ENCODE results near the gene NOX3.

The NOX3 gene

DNA sequence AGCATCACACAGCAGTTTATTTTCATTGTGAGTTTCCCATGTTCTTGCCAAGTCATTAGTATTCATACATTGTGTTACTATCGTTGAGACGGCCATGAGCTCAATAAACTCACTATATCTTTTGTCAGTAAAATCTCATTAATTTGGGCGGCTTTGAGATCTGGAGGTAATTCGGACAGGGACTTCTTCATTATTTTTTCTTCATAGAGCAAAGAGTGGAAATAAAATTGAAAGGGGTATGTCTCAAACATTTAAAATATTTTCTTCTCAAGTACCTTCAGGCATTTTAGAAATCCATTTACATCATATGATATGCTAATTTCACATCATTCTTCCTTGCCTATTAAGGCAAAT is 14.6 kb downstream of the NOX3 start:
- no peak overlapping the region for H3K4me3 ChIP-seq (ENCODE audit: low read depth in 1 of 2, low read length in 2 of 2)
- H3K9ac ChIP-seq (ENCODE audit: low read depth, low read length), result no peak overlapping the region
- H3K9me3 ChIP-seq (ENCODE audit: insufficient read depth, low read length, severe bottlenecking), result no peaks in the 10 kb centered on the region
- ATAC-seq (ENCODE audit: insufficient read depth, low read depth), result no peak
- no peaks in the 10 kb centered on the region for H3K79me2 ChIP-seq (ENCODE audit: insufficient read depth, low read length)
- H3K27ac ChIP-seq (ENCODE audit: low read length), result no peak overlapping the region
- no peak overlapping the region for H3K4me2 ChIP-seq (ENCODE audit: insufficient read depth, low read length)
- no peak for TF ChIP-seq EZH2 (IDR thresholded peaks at IDR 0.05; ENCODE audit: borderline replicate concordance, low read depth, low read length, severe bottlenecking)
- TF ChIP-seq, protein P1, sequence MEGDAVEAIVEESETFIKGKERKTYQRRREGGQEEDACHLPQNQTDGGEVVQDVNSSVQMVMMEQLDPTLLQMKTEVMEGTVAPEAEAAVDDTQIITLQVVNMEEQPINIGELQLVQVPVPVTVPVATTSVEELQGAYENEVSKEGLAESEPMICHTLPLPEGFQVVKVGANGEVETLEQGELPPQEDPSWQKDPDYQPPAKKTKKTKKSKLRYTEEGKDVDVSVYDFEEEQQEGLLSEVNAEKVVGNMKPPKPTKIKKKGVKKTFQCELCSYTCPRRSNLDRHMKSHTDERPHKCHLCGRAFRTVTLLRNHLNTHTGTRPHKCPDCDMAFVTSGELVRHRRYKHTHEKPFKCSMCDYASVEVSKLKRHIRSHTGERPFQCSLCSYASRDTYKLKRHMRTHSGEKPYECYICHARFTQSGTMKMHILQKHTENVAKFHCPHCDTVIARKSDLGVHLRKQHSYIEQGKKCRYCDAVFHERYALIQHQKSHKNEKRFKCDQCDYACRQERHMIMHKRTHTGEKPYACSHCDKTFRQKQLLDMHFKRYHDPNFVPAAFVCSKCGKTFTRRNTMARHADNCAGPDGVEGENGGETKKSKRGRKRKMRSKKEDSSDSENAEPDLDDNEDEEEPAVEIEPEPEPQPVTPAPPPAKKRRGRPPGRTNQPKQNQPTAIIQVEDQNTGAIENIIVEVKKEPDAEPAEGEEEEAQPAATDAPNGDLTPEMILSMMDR (IDR thresholded peaks at IDR 0.05; ENCODE audit: borderline replicate concordance, extremely low read depth, low read length, poor library complexity, severe bottlenecking), result no peak
- no peaks in the 10 kb centered on the region for H4K20me1 ChIP-seq (ENCODE audit: insufficient read depth, low read length)
- no peak for DNase-seq
- H3K27me3 ChIP-seq (ENCODE audit: insufficient read depth, low read length, poor library complexity), result no peaks in the 10 kb centered on the region
- H3K4me1 ChIP-seq (ENCODE audit: insufficient read depth, low read length), result no peaks in the 10 kb centered on the region
- H2AFZ ChIP-seq (ENCODE audit: low read depth, low read length), result no peak overlapping the region
- H3K36me3 ChIP-seq (ENCODE audit: insufficient read depth, low read length), result no peaks in the 10 kb centered on the region

DNA sequence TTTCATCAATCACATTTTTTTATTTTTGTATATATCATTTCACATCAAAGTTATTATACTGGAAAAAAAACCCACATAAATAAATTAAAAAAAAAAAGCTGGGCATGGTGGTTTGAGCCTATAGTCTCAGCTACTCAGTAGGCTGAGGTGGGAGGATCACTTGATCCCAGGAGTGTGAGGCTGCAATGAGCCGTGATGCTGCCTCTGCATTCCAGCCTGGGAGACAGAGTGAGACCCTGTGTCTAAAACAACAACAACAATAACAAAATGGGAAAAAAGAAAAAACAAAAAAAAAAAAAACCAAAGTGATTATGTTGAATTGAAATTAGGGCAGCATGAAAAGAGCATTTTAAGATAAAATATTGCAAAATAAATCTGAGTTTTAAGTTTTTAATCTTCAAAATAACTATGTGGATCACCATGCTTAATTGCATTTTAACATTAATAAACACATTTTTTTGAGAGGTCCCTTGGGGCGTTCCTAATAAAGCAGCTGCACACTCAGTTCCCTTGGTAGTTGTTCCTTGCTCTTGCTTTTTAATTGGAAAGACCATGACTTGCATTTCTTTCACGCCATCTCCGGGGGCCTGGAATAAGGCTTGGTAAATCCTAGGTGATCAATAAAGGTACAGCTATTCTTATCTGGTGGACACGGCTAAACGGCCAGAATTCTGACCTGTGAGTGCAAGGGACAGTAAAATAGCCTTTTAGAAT is 15.1 kb downstream of the NOX3 start:
- Histone ChIP-seq H3K36me3 (ENCODE audit: insufficient read depth, low read length) (no peaks in the 10 kb centered on the region), H3K9me3 (ENCODE audit: insufficient read depth, low read length, severe bottlenecking) (no peaks in the 10 kb centered on the region), H3K27ac (ENCODE audit: low read length) (no peak overlapping the region), H3K79me2 (ENCODE audit: insufficient read depth, low read length) (no peaks in the 10 kb centered on the region), H3K4me3 (ENCODE audit: low read depth in 1 of 2, low read length in 2 of 2) (no peak overlapping the region), H4K20me1 (ENCODE audit: insufficient read depth, low read length) (no peaks in the 10 kb centered on the region), H3K9ac (ENCODE audit: low read depth, low read length) (no peak overlapping the region), H2AFZ (ENCODE audit: low read depth, low read length) (no peak overlapping the region), H3K27me3 (ENCODE audit: insufficient read depth, low read length, poor library complexity) (no peaks in the 10 kb centered on the region), H3K4me1 (ENCODE audit: insufficient read depth, low read length) (no peaks in the 10 kb centered on the region), H3K4me2 (ENCODE audit: insufficient read depth, low read length) (no peak overlapping the region)
- ATAC-seq (ENCODE audit: insufficient read depth, low read depth) (no peak), DNase-seq (no peak)
- TF ChIP-seq, protein P1 (IDR thresholded peaks at IDR 0.05; ENCODE audit: borderline replicate concordance, extremely low read depth, low read length, poor library complexity, severe bottlenecking), result no peak
- TF ChIP-seq EZH2 (IDR thresholded peaks at IDR 0.05; ENCODE audit: borderline replicate concordance, low read depth, low read length, severe bottlenecking), result no peak

DNA sequence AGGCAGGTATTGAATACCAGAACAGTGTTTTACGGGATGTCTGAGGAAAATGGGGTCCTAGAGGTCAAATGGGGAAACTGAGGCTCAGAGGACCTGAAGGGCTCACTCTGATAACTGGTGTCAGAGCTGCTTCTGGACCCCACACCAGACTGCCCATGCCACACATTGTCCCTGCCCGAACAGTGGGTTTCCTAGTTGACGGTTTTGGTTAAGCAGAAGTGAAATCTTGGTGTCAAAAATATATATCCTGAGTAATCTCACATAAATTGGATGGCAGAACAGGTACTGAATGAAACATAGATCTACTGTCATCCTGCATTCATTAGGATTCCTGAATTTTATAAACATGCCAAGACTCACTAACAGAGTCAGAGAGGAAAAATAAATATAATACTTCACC is 16.3 kb downstream of the NOX3 start:
- ATAC-seq (ENCODE audit: insufficient read depth, low read depth), result no peak
- H3K4me1 ChIP-seq (ENCODE audit: insufficient read depth, low read length), result no peaks in the 10 kb centered on the region
- H3K27ac ChIP-seq (ENCODE audit: low read length), result no peak overlapping the region
- H2AFZ ChIP-seq (ENCODE audit: low read depth, low read length), result no peak overlapping the region
- no peaks in the 10 kb centered on the region for H3K79me2 ChIP-seq (ENCODE audit: insufficient read depth, low read length)
- no peaks in the 10 kb centered on the region for H4K20me1 ChIP-seq (ENCODE audit: insufficient read depth, low read length)
- no peak for DNase-seq
- H3K9ac ChIP-seq (ENCODE audit: low read depth, low read length), result no peak overlapping the region
- no peak overlapping the region for H3K4me2 ChIP-seq (ENCODE audit: insufficient read depth, low read length)
- H3K4me3 ChIP-seq (ENCODE audit: low read depth in 1 of 2, low read length in 2 of 2), result no peak overlapping the region
- TF ChIP-seq, protein P1 (IDR thresholded peaks at IDR 0.05; ENCODE audit: borderline replicate concordance, extremely low read depth, low read length, poor library complexity, severe bottlenecking), result no peak
- no peak for TF ChIP-seq EZH2 (IDR thresholded peaks at IDR 0.05; ENCODE audit: borderline replicate concordance, low read depth, low read length, severe bottlenecking)
- no peaks in the 10 kb centered on the region for H3K9me3 ChIP-seq (ENCODE audit: insufficient read depth, low read length, severe bottlenecking)
- H3K27me3 ChIP-seq (ENCODE audit: insufficient read depth, low read length, poor library complexity), result no peaks in the 10 kb centered on the region
- no peaks in the 10 kb centered on the region for H3K36me3 ChIP-seq (ENCODE audit: insufficient read depth, low read length)

All from DND-41 (cell line).